GM19324 (cell line): ENCODE measurements around the gene GNG10.
"Not testable (repeated sequence)": the region's sequence is repeated elsewhere in the genome, so short reads cannot be mapped to it uniquely, and the experiment has no call there.

Experiments used
- ATAC-seq: cut with Tn5 transposase; IDR thresholded peaks from one replicate; pipeline ENCODE4 v1.9.1; 2021; ENCODE audit warnings: mild to moderate bottlenecking, moderate library complexity; ENCODE audit not compliant: unreplicated experiment, low FRiP score

The GNG10 gene

DNA sequence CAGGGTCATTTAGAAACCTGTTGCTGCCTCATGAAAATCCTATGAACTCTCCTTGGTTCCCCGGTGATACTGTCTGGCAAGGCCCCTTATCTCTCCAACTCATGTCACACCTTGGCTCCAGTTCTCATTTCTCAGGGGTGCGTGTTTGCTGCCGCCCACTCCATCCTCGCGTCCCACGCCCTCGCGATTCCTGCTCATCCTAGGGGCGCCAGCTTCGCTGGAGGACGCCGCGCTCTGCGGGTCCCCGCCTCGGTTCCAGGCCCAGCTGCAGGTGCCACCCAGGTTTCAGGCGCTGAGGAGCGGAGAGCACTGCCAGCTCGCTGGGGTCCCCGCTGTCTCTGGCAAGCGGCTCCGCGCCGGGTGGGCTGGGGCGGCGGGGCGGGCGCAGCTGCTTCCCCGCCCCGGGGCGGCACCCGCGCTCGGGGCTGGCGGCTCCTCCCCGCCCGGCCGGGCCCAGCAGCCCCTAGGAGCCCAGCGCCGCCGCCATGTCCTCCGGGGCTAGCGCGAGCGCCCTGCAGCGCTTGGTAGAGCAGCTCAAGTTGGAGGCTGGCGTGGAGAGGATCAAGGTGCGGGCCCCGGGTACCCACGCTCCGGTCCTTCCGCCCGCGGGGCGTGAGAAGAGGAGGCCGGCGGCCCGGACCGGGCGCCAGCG is at the start of gene GNG10:
TSS of gene GNG10 (plus strand) at position 456 of the 652 bp plus-strand sequence. CDS start at position 486, 30 bp downstream.
- peak; percentile 93 for ATAC-seq

DNA sequence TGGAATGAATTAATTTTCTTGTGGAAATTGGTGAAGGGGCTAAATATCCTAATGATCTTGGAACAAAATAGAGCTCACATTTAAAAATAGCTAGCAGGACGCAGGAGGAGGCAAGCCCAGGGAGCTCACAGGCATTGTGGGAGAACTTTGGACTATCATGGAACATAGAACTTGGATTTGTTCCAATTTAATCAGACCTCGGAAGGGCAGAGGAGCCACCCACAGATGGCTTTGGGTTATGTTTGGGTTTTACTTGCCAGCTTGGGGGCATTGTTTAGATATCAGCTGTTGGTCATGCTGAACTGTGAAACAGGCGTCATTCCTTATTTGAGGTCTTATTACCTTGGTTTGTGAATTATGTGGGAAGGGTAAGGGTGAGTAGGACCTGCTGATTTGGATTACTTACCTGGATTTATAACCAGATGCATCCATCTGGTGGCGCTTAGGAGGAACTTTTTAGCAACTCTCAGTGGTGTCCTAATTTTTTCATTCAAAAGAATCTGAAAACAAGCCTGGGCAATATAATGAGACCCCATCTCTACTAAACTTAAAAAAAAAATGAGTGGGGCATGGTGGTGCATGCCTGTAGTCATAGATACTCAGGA is 47.9 kb upstream of the GNG10 start:
- no peak for ATAC-seq

- no peak for ATAC-seq
Observed at GRCh38 chr9:111615928-111616327, 45.5 kb upstream of the GNG10 start.

GRCh38 chr9:111617349-111617748 is 44.1 kb upstream of the GNG10 start:
- not testable (repeated sequence) for ATAC-seq

DNA sequence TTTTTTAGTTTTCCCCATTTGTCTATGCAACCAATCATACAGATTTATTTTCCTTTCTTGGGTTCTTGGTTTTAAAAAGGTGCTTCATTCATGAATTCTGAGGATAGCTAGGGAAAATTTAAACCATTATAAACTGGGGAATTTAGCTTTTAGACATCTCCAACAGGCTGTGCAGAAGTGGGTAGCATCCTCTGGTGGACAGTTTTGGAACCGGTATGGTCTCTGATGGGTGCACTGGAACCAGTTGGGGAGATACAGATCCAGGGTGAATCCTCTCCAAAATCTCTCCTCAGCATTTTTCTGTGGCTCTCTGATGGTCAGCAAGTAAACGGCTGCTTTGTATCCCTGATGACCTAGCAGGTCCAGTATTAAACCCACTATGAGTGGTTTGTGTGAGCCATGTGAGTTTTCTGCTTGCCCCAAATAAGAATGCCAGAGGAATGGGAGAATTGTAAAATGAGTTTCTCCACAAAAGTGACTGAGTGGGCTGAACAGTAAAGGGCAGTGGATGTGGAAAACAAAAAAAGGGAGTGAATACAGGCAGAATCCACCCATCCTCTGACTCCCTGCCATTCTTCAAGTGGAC is 39.4 kb upstream of the GNG10 start:
- no peak for ATAC-seq

- ATAC-seq, result no peak
Observed at GRCh38 chr9:111622626-111623025, 38.8 kb upstream of the GNG10 start.

GRCh38 chr9:111627260-111627963 is 34.0 kb upstream of the GNG10 start:
- no peak for ATAC-seq

DNA sequence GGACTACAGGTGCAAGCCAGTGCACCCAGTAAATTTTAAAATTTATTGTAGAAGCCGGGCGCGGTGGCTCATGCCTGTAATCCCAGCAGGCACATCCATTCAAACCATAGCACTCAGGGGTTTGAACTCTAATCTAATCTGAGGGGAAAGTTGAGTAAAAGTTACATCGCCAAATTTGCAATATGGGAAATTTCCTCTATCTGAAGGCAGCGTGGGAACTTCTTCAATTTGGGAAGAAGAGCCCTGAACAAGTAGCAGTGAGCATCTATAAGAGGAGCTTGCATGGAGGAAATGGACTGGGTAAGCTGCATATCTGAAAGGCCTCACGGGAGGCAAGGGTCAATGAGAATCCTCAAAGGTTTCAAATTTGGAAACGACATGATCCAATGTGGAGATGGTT is 33.0 kb upstream of the GNG10 start:
- ATAC-seq, result no peak

- ATAC-seq, result peak; percentile 14
Observed at GRCh38 chr9:111630182-111630963, 31.0 kb upstream of the GNG10 start.

DNA sequence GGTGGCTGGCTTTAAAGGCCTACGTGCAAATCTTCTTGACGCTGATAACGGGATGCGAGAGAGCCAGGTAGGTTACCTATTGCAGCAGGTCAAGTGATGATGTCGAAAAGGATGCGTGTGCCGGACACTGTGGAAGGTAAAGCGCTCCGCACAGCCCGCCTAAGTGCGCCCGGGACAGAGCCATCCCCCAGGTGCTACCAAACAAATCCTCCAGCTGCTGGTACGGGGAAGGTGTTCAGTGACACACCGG is 30.5 kb upstream of the GNG10 start:
- ATAC-seq, result no peak

DNA sequence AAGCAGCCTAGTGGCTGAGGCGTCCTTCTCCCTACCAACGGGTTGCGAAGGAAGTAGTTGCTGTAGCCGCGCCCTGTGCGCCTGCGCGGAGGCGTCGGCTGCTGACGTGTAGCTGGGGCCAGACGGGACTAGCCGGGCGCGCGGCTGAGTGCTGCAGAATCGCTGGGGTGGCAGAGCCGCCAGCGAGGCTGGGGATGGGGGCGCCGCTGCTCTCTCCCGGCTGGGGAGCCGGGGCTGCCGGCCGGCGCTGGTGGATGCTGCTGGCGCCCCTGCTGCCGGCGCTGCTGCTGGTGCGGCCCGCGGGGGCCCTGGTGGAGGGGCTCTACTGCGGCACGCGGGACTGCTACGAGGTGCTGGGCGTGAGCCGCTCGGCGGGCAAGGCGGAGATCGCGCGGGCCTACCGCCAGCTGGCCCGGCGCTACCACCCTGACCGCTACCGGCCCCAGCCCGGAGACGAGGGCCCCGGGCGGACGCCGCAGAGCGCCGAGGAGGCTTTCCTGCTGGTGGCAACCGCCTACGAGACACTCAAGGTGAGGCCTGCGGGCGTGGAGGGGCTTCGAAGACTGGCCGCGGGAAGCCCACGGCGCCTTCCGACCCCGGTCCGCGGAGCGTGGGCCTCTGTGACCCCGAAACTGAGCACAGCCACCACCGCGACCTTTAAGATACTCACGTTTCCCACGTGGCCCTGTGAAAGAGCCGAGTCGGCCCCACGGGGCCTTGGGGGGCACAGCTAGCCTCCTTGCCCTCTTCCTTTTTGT is 30.0 kb upstream of the GNG10 start, which contains the start of gene DNAJC25:
TSS of gene DNAJC25 (plus strand) at position 121 of the 758 bp plus-strand sequence. CDS start at position 195, 74 bp downstream.
- ATAC-seq, result peak; percentile 99

DNA sequence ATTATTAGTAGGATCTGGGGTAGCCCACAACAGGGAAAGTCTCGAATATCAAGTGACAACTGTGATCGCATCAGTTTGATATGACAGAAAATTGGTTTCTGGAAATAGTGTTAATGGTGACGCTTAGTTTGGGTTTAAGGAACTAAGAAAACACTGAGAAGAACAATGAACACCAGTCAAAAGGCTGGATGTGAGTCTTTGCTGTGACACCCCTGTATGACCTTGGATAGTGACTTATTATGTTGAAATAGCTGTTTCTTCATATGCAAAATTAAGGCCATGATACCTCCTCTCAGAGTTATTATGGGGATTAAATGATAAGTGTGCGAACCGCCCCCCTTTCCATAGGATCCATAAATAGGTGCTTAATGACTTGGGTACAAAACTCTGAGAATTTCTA is 29.3 kb upstream of the GNG10 start:
- ATAC-seq, result no peak

DNA sequence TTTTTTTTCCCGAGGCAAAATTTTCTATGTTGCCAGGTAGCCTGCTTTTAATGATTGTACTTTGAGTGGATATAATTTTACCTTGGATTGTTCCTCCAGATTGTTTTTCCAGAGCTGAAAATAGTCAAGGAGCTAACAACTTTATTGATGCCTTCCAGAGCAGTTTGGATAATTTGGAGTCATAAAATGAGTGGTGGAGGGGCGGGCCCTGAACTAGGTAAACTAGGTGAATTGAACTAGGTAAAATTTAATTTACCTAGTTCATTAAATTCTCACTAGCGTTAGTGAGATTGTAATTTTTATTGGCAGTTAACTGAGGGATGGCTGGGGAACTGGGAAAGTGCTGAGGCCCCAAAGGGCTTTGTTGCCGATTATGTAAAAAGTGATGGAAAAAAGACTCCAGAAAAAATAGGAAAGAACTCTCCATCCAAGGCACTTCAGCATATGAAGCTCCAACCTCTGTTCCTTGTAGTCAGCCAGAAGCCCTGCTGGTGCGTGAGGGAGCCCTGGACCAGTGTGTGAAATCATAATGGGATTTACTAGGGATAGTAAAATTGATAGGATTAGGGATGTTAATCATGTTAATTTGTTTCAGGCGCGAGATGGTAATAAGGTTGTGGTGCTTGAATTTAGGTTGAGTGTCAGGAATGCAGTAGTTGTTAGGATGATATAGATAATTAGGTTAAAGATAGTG is 28.6 kb upstream of the GNG10 start:
- no peak for ATAC-seq

- no peak for ATAC-seq
Observed at GRCh38 chr9:111633389-111633736, 28.0 kb upstream of the GNG10 start.

GRCh38 chr9:111634860-111635259 is 26.5 kb upstream of the GNG10 start:
- ATAC-seq, result no peak

DNA sequence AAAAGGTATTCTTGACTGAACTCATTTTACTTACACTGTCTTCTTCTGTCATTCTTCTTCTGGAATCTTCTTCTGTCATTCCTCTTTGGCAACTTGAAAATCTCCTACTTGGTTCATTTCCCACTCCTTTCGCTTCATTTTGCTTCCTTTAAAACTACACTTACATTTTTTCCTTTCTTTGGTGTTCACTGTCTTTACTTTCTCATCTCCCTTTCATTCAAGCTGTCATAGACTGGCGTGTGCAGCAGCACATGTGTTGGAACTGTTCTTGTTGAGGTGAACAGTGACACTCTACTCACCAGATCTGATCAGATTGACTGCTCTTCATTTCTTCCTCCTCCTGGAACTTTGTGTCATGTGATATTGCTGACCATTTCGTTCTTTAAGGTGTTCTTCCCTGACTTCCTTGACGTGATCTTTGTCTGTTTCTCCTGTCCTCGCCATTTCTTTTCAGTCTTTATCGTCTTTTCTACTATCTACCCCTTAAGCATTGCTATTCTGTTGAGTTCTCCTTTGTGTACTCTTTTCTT is 23.9 kb upstream of the GNG10 start:
- no peak for ATAC-seq

DNA sequence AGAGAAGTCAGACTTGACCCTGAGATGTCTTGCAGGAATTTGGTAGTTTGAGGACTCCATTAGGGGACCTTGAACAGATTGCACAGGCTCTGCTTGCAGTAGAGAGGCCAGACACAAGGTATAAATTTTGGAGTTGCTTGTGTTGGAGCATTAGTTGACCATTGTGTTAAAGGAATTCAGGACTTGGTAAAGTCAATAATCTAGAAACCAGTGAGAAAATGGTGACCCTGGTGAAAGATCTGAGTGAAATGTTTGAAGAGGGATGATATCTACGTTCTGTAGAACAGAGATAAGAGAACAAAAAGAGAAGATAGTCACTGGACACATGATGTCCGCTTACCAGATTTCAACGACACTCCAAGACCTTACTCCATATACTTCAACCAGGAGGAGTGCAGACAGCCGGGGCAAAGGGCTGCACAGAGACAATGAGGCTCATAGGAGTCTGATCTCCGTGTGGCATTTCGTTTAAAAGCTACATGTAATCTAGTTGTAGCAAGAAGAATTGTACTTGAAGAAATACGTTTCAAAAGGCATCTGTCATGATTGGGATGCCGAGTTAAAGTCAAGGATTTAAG is 17.1 kb upstream of the GNG10 start:
- ATAC-seq, result no peak

GRCh38 chr9:111645806-111646205 is 15.6 kb upstream of the GNG10 start:
- no peak for ATAC-seq

- ATAC-seq, result no peak
Observed at GRCh38 chr9:111646417-111646816, 15.0 kb upstream of the GNG10 start.
